ENCODE measurements around the gene FOXQ1. TPM values are rescaled to one million over a fixed set of nuclear protein-coding genes. Genes with fewer than 3 reads are reported as not detected.

The FOXQ1 gene
- total and polyA plus RNA-seq, 10 of the 15 experiments (the other 5 are each of a cell fraction or from before 2014, with no cell fraction given) = 0.08 TPM; not detected in 9

- no peak for TF ChIP-seq IRF3 (IDR thresholded peaks at IDR 0.05)
- TF ChIP-seq ASH2L (IDR thresholded peaks at IDR 0.05; ENCODE audit: borderline replicate concordance, low read depth) = no peak
- no peak for TF ChIP-seq CBX5 (IDR thresholded peaks at IDR 0.05; ENCODE audit: low read depth)
- no peak for TF ChIP-seq NFXL1 (IDR thresholded peaks at IDR 0.05; ENCODE audit: borderline replicate concordance)
- no peak for TF ChIP-seq SUPT20H (IDR thresholded peaks at IDR 0.05; ENCODE audit: borderline replicate concordance, control insufficient read depth, low read depth, low read length)
- no peak for TF ChIP-seq RB1 (IDR thresholded peaks at IDR 0.05; ENCODE audit: borderline replicate concordance)
- no peak for TF ChIP-seq SMARCA5 (IDR thresholded peaks at IDR 0.05)
These were observed 45.2 kb upstream of the FOXQ1 start (continued) for GRCh38 chr6:1266686-1267056.

GRCh38 chr6:1267057-1267732, 44.7 kb upstream of the FOXQ1 start:
- WGBS (ENCODE audit: insufficient coverage, insufficient replicate concordance, low lambda C conversion rate, missing lambda C conversion rate) = 43% methylated on average over 8 of the region's 8 CpGs
- CTCF ChIA-PET = interaction anchor here (0.7 kb wide), 1 partner anchor 452 kb away, joined by 3 read pairs; no protein-coding TSS in a partner anchor
- no peak for TF ChIP-seq EZH2 (IDR thresholded peaks at IDR 0.05; ENCODE audit: borderline replicate concordance, control insufficient read depth, low read depth, low read length)
- TF ChIP-seq CBX3 (IDR thresholded peaks at IDR 0.05; ENCODE audit: borderline replicate concordance, low read depth) = no peak
- TF ChIP-seq FOXK2 (IDR thresholded peaks at IDR 0.05) = no peak
- TF ChIP-seq USF2 (IDR thresholded peaks at IDR 0.05; ENCODE audit: borderline replicate concordance, low read depth, low read length) = no peak
- TF ChIP-seq PAX8 (IDR thresholded peaks at IDR 0.05) = no peak
- TF ChIP-seq SP1 (IDR thresholded peaks at IDR 0.05; ENCODE audit: low read depth, low read length) = no peak
- no peak for TF ChIP-seq DPF2 (IDR thresholded peaks at IDR 0.05)
- TF ChIP-seq JUND (IDR thresholded peaks at IDR 0.05; ENCODE audit: low read depth, low read length) = no peak
- TF ChIP-seq WRNIP1 (IDR thresholded peaks at IDR 0.05; ENCODE audit: borderline replicate concordance, low read depth, low read length) = no peak
- no peak for TF ChIP-seq CREB1 (IDR thresholded peaks at IDR 0.05; ENCODE audit: low read depth)
- no peak for TF ChIP-seq BHLHE40 (IDR thresholded peaks at IDR 0.05; ENCODE audit: borderline replicate concordance in 1 of 2, low read depth in 2 of 2, low read length in 1 of 2)
- no peak for TF ChIP-seq ATF3 (IDR thresholded peaks at IDR 0.05; ENCODE audit: borderline replicate concordance, extremely low read depth, low read depth, low read length)

More at GRCh38 chr6:1267057-1267732, 44.7 kb upstream of the FOXQ1 start:
- POLR2A ChIA-PET = no interaction called here
- no TSS peak for BruUV-seq (replicated peaks)
- Histone ChIP-seq H4K20me1 (ENCODE audit: control insufficient read depth, insufficient read depth) (no peaks in the 10 kb centered on the region), H3K27ac (ENCODE audit: control insufficient read depth, insufficient read depth) (no peak overlapping the region), H3K79me2 (ENCODE audit: control insufficient read depth, insufficient read depth, low read length) (no peaks in the 10 kb centered on the region), H3K9me3 (replicated peaks; ENCODE audit: control insufficient read depth, insufficient read depth, low read length) (no peaks in the 10 kb centered on the region; the same call in 2 of the 3 replicates), H3K4me1 (ENCODE audit: control insufficient read depth, insufficient read depth, low read length) (no peaks in the 10 kb centered on the region), H2AFZ (ENCODE audit: control insufficient read depth, low read depth, low read length) (no peak overlapping the region), H3K27me3 (replicated peaks in 1 of 2; ENCODE audit: control insufficient read depth in 2 of 2, insufficient read depth in 2 of 2, low read length in 1 of 2) (peaks cover 0 to 2% of the 10 kb centered on the region in 2 experiments; a peak in 3 of 4 replicates), H3K36me3 (ENCODE audit: control insufficient read depth in 2 of 2, insufficient read depth in 2 of 2, low read length in 1 of 2) (no peaks in the 10 kb centered on the region), H3K4me3 (no peak overlapping the region), H3K4me2 (ENCODE audit: control insufficient read depth, insufficient read depth) (no peak overlapping the region), H3K9ac (ENCODE audit: control insufficient read depth, insufficient read depth, low read length) (no peak overlapping the region)
- RAD21 ChIA-PET (ENCODE audit: unreplicated experiment) = no interaction called here
- intact Hi-C loops (cut with micrococcal nuclease; ENCODE audit: unreplicated experiment) (no loop called here), in situ Hi-C loops (cut with MboI) (no loop called here)
- no peak for DNase-seq (ENCODE audit: low read depth, low spot score)
- SMC1A ChIA-PET (ENCODE audit: uncharacterized antibody, unreplicated experiment) = no interaction called here
- no peak for FAIRE-seq
- ATAC-seq = no peak
